NCI-H524 (cell line): Measurements from ENCODE around the gene IPO4.

Experiments
- DNase-seq, 2 experiments: peaks; one replicate each; lab custom pipeline; 2025; lab: John Stamatoyannopoulos, UW

IPO4 gene

GRCh38 chr14:24194186-24194872, 5.7 kb upstream of the IPO4 start:
- no peak for DNase-seq

- DNase-seq, result no peak
These were observed 4.3 kb upstream of the IPO4 start for GRCh38 chr14:24192933-24193332.

- no peak for DNase-seq
These were observed 1.8 kb upstream of the IPO4 start for GRCh38 chr14:24190416-24190815.

- DNase-seq, result no peak
These were observed 844 bp upstream of the IPO4 start for GRCh38 chr14:24189460-24189859.

GRCh38 chr14:24189059-24189375, 401 bp upstream of the IPO4 start:
- DNase-seq, result no peak

- no peak for DNase-seq
These were observed 1.1 kb downstream of the IPO4 start for GRCh38 chr14:24187539-24187915.

GRCh38 chr14:24186831-24187538, 1.6 kb downstream of the IPO4 start:
- no peak for DNase-seq

- no peak for DNase-seq
These were observed 2.9 kb downstream of the IPO4 start for GRCh38 chr14:24185741-24186140.

GRCh38 chr14:24185026-24185425, 3.6 kb downstream of the IPO4 start:
- no peak for DNase-seq

GRCh38 chr14:24184104-24184970, 4.3 kb downstream of the IPO4 start:
- DNase-seq, result no peak

GRCh38 chr14:24183014-24183481, 5.6 kb downstream of the IPO4 start:
- DNase-seq, result no peak

- no peak for DNase-seq
These were observed 6.3 kb downstream of the IPO4 start for GRCh38 chr14:24182110-24182882.

GRCh38 chr14:24181371-24182077, 7.1 kb downstream of the IPO4 start:
- DNase-seq, result no peak

- no peak for DNase-seq
These were observed 8.4 kb downstream of the IPO4 start for GRCh38 chr14:24179961-24180796.

- peak in 1 of 2 experiments; percentile 74 for DNase-seq
These were observed 9.2 kb downstream of the IPO4 start for GRCh38 chr14:24179294-24179960.

GRCh38 chr14:24178399-24179178, 10.0 kb downstream of the IPO4 start:
- peak in 1 of 2 experiments; percentile 65 for DNase-seq

GRCh38 chr14:24177891-24178290, 10.7 kb downstream of the IPO4 start:
- DNase-seq, result no peak

- DNase-seq, result no peak
These were observed 11.4 kb downstream of the IPO4 start for GRCh38 chr14:24177041-24177825.
